Measurements from ENCODE around the gene MBNL2.

MBNL2 gene

GRCh38 chr13:97278435-97279411, 56.6 kb downstream of the MBNL2 start:
- H3K36me3 ChIP-seq (ENCODE audit: low read length) = 0 out of 2 replicates have a peak, but pooled peaks cover 3% of the 10 kb centered on the region
- H3K4me3 ChIP-seq (ENCODE audit: insufficient read depth, low read length, poor library complexity, severe bottlenecking) = no peak overlapping the region
- H2AFZ ChIP-seq (ENCODE audit: low read depth, low read length, severe bottlenecking) = no peak overlapping the region
- no peaks in the 10 kb centered on the region for H3K27me3 ChIP-seq (ENCODE audit: low read length)
- no peaks in the 10 kb centered on the region for H3K9me3 ChIP-seq (ENCODE audit: insufficient read depth, low read length)
- TF ChIP-seq EZH2phosphoT487 (conservative IDR thresholded peaks at IDR 0.05; ENCODE audit: low read length) (no peak), CTCF (IDR thresholded peaks at IDR 0.05; ENCODE audit: insufficient read depth, low read length, poor library complexity, severe bottlenecking) (no peak)
- no peak overlapping the region for H3K27ac ChIP-seq (ENCODE audit: low read depth, low read length)
- no peaks in the 10 kb centered on the region for H3K9me2 ChIP-seq (replicated peaks; ENCODE audit: insufficient read depth, low read length)
- no peaks in the 10 kb centered on the region for H3F3A ChIP-seq (ENCODE audit: insufficient read depth)
- no peaks in the 10 kb centered on the region for H3K79me2 ChIP-seq (ENCODE audit: insufficient read depth, low read length)
- no peak overlapping the region for H3K4me2 ChIP-seq (ENCODE audit: low read depth, low read length, poor library complexity, severe bottlenecking)
- no peak overlapping the region for H3K9ac ChIP-seq (ENCODE audit: low read length)
- H4K20me1 ChIP-seq (ENCODE audit: low read depth, low read length) = no peaks in the 10 kb centered on the region

- no peaks in the 10 kb centered on the region for H3K9me2 ChIP-seq (replicated peaks; ENCODE audit: insufficient read depth, low read length)
- H3K9ac ChIP-seq (ENCODE audit: low read length) = no peak overlapping the region
- H4K20me1 ChIP-seq (ENCODE audit: low read depth, low read length) = no peaks in the 10 kb centered on the region
- no peaks in the 10 kb centered on the region for H3K79me2 ChIP-seq (ENCODE audit: insufficient read depth, low read length)
- H3K27ac ChIP-seq (ENCODE audit: low read depth, low read length) = no peak overlapping the region
- H3K4me3 ChIP-seq (ENCODE audit: insufficient read depth, low read length, poor library complexity, severe bottlenecking) = no peak overlapping the region
- no peak overlapping the region for H3K4me2 ChIP-seq (ENCODE audit: low read depth, low read length, poor library complexity, severe bottlenecking)
- no peaks in the 10 kb centered on the region for H3K9me3 ChIP-seq (ENCODE audit: insufficient read depth, low read length)
- no peaks in the 10 kb centered on the region for H3K27me3 ChIP-seq (ENCODE audit: low read length)
- no peak overlapping the region for H2AFZ ChIP-seq (ENCODE audit: low read depth, low read length, severe bottlenecking)
- no peaks in the 10 kb centered on the region for H3F3A ChIP-seq (ENCODE audit: insufficient read depth)
- TF ChIP-seq EZH2phosphoT487 (conservative IDR thresholded peaks at IDR 0.05; ENCODE audit: low read length) (no peak), CTCF (IDR thresholded peaks at IDR 0.05; ENCODE audit: insufficient read depth, low read length, poor library complexity, severe bottlenecking) (no peak)
- 0 out of 2 replicates have a peak, but pooled peaks cover 3% of the 10 kb centered on the region for H3K36me3 ChIP-seq (ENCODE audit: low read length)
Observed at GRCh38 chr13:97279913-97280312, 57.8 kb downstream of the MBNL2 start.

GRCh38 chr13:97280478-97280877, 58.3 kb downstream of the MBNL2 start:
- H3K27me3 ChIP-seq (ENCODE audit: low read length) = no peaks in the 10 kb centered on the region
- no peak overlapping the region for H3K4me3 ChIP-seq (ENCODE audit: insufficient read depth, low read length, poor library complexity, severe bottlenecking)
- H3K4me2 ChIP-seq (ENCODE audit: low read depth, low read length, poor library complexity, severe bottlenecking) = no peak overlapping the region
- no peaks in the 10 kb centered on the region for H4K20me1 ChIP-seq (ENCODE audit: low read depth, low read length)
- H3K9me3 ChIP-seq (ENCODE audit: insufficient read depth, low read length) = no peaks in the 10 kb centered on the region
- H3K9me2 ChIP-seq (replicated peaks; ENCODE audit: insufficient read depth, low read length) = no peaks in the 10 kb centered on the region
- H3K9ac ChIP-seq (ENCODE audit: low read length) = no peak overlapping the region
- no peak for TF ChIP-seq EZH2phosphoT487 (conservative IDR thresholded peaks at IDR 0.05; ENCODE audit: low read length)
- no peak for TF ChIP-seq CTCF (IDR thresholded peaks at IDR 0.05; ENCODE audit: insufficient read depth, low read length, poor library complexity, severe bottlenecking)
- no peaks in the 10 kb centered on the region for H3K79me2 ChIP-seq (ENCODE audit: insufficient read depth, low read length)
- H3K27ac ChIP-seq (ENCODE audit: low read depth, low read length) = no peak overlapping the region
- H2AFZ ChIP-seq (ENCODE audit: low read depth, low read length, severe bottlenecking) = no peak overlapping the region
- H3F3A ChIP-seq (ENCODE audit: insufficient read depth) = no peaks in the 10 kb centered on the region
- H3K36me3 ChIP-seq (ENCODE audit: low read length) = 0 out of 2 replicates have a peak, but pooled peaks cover 3% of the 10 kb centered on the region
